HFFc6 (cell line): ENCODE data around the gene SLC39A9. TPM values are rescaled to one million over a fixed set of nuclear protein-coding genes. Genes with fewer than 3 reads are reported as not detected.
A peak's percentile ranks its signal among the peaks of the same experiment; 100 is the strongest.

Source experiments
- DNase-seq: peaks from one replicate; pipeline ENCODE4 v3.0.0-alpha.2; 2018
- H3K27ac Mint-ChIP-seq: 2 replicates; pipeline ENCODE4 v1.8.0; 2020; ENCODE audit warnings: mild to moderate bottlenecking, mixed read lengths
- H3K27me3 Mint-ChIP-seq: 2 replicates; pipeline ENCODE4 v1.8.0; 2021; ENCODE audit warnings: mild to moderate bottlenecking, moderate library complexity, mixed read lengths; ENCODE audit not compliant: insufficient read depth
- H3K36me3 Mint-ChIP-seq: 2 replicates; pipeline ENCODE4 v1.8.0; 2021; ENCODE audit warnings: low read depth, mixed read lengths
- H3K4me1 Mint-ChIP-seq: 2 replicates; pipeline ENCODE4 v1.8.0; 2020; ENCODE audit warnings: low read depth, mixed read lengths
- H3K4me3 Mint-ChIP-seq: 2 replicates; pipeline ENCODE4 v1.8.0; 2020; ENCODE audit warnings: mild to moderate bottlenecking, moderate library complexity, mixed read lengths
- H3K9me3 Mint-ChIP-seq: 2 replicates; pipeline ENCODE4 v1.8.0; 2020; ENCODE audit warnings: mild to moderate bottlenecking, mixed read lengths
- total RNA-seq, 6 experiments: library from RNA; stranded (reverse); fragmentation: NEBNext Ultra II Directional; extraction: Animal tissue kit (Norgen Biotek cat#: 25700); gene quantifications; 2 replicates in 1 of 6; 3 replicates in 5 of 6; pipeline ENCODE4 v1.2.3, GENCODE V29; 2021
- TF ChIP-seq, protein P1 (sequence below): fragments of 200-600 bp; sonication (generic); IDR thresholded peaks from 2 replicates; pipeline ENCODE4 v1.5.0; 2021; ENCODE audit warnings: antibody characterized with exemption, mild to moderate bottlenecking

Gene SLC39A9
- total RNA-seq, 6 experiments from 2014 or later, result 58.8 to 88.5 (median 73.3) TPM

- Mint-ChIP-seq H3K4me3 (no peak overlapping the region), H3K36me3 (peaks cover 6% of the 10 kb centered on the region), H3K4me1 (peaks cover 15% of the 10 kb centered on the region), H3K9me3 (no peaks in the 10 kb centered on the region), H3K27ac (peak overlapping the region; percentile 22; the same call in 1 of the 2 replicates), H3K27me3 (no peaks in the 10 kb centered on the region)
- TF ChIP-seq, protein P1, sequence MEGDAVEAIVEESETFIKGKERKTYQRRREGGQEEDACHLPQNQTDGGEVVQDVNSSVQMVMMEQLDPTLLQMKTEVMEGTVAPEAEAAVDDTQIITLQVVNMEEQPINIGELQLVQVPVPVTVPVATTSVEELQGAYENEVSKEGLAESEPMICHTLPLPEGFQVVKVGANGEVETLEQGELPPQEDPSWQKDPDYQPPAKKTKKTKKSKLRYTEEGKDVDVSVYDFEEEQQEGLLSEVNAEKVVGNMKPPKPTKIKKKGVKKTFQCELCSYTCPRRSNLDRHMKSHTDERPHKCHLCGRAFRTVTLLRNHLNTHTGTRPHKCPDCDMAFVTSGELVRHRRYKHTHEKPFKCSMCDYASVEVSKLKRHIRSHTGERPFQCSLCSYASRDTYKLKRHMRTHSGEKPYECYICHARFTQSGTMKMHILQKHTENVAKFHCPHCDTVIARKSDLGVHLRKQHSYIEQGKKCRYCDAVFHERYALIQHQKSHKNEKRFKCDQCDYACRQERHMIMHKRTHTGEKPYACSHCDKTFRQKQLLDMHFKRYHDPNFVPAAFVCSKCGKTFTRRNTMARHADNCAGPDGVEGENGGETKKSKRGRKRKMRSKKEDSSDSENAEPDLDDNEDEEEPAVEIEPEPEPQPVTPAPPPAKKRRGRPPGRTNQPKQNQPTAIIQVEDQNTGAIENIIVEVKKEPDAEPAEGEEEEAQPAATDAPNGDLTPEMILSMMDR, result no peak
- peak; percentile 33 for DNase-seq
Observed at GRCh38 chr14:69432364-69432763, 33.9 kb downstream of the SLC39A9 start.

DNA sequence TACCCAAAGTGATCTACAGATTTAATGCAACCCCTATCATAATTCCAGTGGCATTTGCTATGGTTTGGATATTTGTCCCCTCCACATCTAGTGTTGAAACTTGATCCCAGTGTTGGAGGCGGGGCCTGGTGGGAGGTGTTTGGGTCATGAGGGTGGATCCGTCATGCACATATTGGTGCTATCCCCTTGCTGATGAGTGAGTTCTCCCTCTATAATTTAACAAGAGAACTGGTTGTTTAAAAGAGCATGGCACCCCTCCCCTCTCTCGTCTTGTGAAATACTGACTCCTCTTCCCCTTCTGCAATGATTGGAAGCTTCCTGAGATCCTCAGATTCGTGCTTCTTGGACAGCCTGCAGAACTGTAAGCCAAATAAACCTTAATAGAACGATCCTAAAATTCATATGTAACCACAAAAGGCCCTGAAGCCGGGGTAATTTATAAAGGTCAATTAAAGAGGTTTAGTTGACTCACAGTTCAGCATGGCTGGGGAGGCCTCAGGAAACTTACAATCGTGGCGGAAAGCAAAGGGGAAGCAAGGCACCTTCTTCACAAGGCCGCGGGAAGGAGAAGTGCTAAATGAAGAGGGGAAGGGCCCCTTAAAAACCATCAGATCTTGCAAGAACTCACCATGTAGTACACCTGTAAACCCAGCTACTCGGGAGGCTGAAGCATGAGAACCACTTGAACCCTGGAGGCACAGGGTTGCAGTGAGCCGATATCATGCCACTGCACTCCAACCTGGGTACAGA is 41.2 kb downstream of the SLC39A9 start:
- Mint-ChIP-seq H3K27me3 (no peaks in the 10 kb centered on the region), H3K36me3 (peaks cover 26% of the 10 kb centered on the region), H3K4me3 (no peak overlapping the region), H3K27ac (no peak overlapping the region), H3K4me1 (peaks cover 9% of the 10 kb centered on the region), H3K9me3 (no peaks in the 10 kb centered on the region)
- DNase-seq, result no peak
- TF ChIP-seq, protein P1, result no peak

DNA sequence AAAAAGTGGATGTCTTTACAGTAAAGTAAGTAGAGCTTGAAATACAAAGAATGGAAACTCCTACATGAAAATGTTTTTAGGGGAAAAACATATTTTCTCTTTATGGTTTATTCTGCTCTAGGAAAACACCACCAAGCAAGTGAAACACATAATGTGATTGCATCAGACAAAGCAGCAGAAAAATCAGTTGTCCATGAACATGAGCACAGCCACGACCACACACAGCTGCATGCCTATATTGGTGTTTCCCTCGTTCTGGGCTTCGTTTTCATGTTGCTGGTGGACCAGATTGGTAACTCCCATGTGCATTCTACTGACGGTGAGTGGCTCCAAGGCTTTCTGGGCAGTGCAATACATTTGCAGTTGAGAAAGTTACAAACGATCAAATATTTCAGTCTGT is 43.5 kb downstream of the SLC39A9 start:
- no peaks in the 10 kb centered on the region for H3K27me3 Mint-ChIP-seq
- no peak overlapping the region for H3K27ac Mint-ChIP-seq
- peaks cover 9% of the 10 kb centered on the region for H3K4me1 Mint-ChIP-seq
- TF ChIP-seq, protein P1, result no peak
- no peak for DNase-seq
- no peak overlapping the region for H3K4me3 Mint-ChIP-seq
- no peaks in the 10 kb centered on the region for H3K9me3 Mint-ChIP-seq
- peaks cover 35% of the 10 kb centered on the region for H3K36me3 Mint-ChIP-seq

GRCh38 chr14:69443296-69443805 is 44.9 kb downstream of the SLC39A9 start:
- Mint-ChIP-seq H3K4me1 (peaks cover 9% of the 10 kb centered on the region), H3K27ac (no peak overlapping the region), H3K9me3 (no peaks in the 10 kb centered on the region), H3K4me3 (no peak overlapping the region), H3K27me3 (no peaks in the 10 kb centered on the region), H3K36me3 (peaks cover 38% of the 10 kb centered on the region)
- DNase-seq, result no peak
- TF ChIP-seq, protein P1, result no peak

- DNase-seq, result no peak
- no peaks in the 10 kb centered on the region for H3K9me3 Mint-ChIP-seq
- peaks cover 1% of the 10 kb centered on the region; the same call in 1 of the 2 replicates for H3K27me3 Mint-ChIP-seq
- H3K4me3 Mint-ChIP-seq, result no peak overlapping the region
- no peaks in the 10 kb centered on the region for H3K4me1 Mint-ChIP-seq
- peaks cover 19% of the 10 kb centered on the region; the same call in 1 of the 2 replicates for H3K36me3 Mint-ChIP-seq
- H3K27ac Mint-ChIP-seq, result no peak overlapping the region
- TF ChIP-seq, protein P1, result no peak
Observed at GRCh38 chr14:69449216-69449615, 50.7 kb downstream of the SLC39A9 start.
